ENCODE measurements around the gene KLHL35. TPM values are rescaled to one million over a fixed set of nuclear protein-coding genes. Genes with fewer than 3 reads are reported as not detected.

KLHL35 gene
- total and polyA plus RNA-seq, 4 donors = 0.62 to 2.4 (median 1.7) TPM

DNA sequence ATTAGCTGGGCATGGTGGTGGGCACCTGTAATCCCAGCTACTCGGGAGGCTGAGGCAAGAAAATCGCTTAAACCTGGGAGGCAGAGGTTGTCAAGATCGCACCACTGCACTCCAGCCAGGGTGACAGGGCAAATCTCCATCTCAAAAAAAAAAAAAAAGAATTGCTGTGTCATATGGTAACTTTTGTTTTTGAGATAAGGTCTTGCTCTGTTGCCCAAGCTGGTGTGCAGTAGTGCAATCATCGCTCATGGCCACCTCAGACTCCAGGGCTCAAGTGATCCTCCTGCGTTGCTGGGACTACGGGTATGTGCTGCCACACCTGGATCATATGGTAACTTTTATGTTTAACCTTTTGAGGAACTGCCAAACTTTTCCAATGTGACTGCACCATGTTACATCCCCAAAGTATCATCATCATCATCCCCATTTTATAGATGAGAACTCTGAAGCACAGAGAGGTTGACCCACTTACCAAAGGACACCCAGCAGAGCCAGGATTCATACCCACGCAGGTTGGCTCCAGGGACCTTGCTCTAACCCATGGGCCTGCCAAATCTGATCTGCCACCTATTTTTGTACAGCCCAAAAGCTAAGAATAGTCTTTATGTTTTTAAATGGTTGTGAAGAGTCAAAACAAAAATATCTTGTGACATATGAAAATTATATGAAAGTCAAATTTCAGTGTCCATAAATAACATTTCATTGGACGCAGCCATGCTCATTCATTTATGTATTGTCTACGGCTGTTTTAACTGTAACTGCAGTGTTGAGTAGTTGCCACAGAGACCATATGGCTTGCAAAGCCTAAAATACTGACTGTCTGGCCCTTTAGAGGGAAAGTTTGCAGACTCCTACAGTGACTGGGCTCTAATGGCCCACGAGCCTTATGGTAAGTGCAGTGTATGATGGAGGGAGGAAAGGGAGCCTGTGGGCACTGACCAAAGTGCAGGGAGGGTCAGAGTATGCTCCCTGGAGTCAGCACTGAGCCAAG, 47.5 kb upstream of the KLHL35 start:
- WGBS, 2 donors = 90 to 91% methylated on average over 10 of the region's 10 CpGs
- TF ChIP-seq, protein P1, sequence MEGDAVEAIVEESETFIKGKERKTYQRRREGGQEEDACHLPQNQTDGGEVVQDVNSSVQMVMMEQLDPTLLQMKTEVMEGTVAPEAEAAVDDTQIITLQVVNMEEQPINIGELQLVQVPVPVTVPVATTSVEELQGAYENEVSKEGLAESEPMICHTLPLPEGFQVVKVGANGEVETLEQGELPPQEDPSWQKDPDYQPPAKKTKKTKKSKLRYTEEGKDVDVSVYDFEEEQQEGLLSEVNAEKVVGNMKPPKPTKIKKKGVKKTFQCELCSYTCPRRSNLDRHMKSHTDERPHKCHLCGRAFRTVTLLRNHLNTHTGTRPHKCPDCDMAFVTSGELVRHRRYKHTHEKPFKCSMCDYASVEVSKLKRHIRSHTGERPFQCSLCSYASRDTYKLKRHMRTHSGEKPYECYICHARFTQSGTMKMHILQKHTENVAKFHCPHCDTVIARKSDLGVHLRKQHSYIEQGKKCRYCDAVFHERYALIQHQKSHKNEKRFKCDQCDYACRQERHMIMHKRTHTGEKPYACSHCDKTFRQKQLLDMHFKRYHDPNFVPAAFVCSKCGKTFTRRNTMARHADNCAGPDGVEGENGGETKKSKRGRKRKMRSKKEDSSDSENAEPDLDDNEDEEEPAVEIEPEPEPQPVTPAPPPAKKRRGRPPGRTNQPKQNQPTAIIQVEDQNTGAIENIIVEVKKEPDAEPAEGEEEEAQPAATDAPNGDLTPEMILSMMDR (IDR thresholded peaks at IDR 0.05; ENCODE audit: control extremely low read depth, extremely low read depth) = no peak
- no peak for ATAC-seq (ENCODE audit: insufficient read depth, low FRiP score)
- Histone ChIP-seq H3K9ac (ENCODE audit: insufficient read depth in 1 of 2, low read length in 2 of 2) (no peak overlapping the region), H3K9me3 (ENCODE audit: control insufficient read depth in 4 of 4, insufficient read depth in 3 of 4, low read length in 3 of 4) (no peaks in the 10 kb centered on the region), H3K4me3 (no peak overlapping the region), H3K27ac (ENCODE audit: low read depth in 1 of 2, low read length in 1 of 2) (no peak overlapping the region), H3K27me3 (ENCODE audit: control insufficient read depth in 3 of 3, insufficient read depth in 3 of 3, low read length in 2 of 3) (no peaks in the 10 kb centered on the region), H3K36me3 (ENCODE audit: control insufficient read depth in 4 of 4, insufficient read depth in 4 of 4, low read length in 4 of 4) (no peaks in the 10 kb centered on the region), H3K4me1 (ENCODE audit: control insufficient read depth in 5 of 5, insufficient read depth in 5 of 5, low read length in 5 of 5) (peaks cover 0 to 17% (median 0%) of the 10 kb centered on the region in 5 donors)
- DNase-seq = no peak

DNA sequence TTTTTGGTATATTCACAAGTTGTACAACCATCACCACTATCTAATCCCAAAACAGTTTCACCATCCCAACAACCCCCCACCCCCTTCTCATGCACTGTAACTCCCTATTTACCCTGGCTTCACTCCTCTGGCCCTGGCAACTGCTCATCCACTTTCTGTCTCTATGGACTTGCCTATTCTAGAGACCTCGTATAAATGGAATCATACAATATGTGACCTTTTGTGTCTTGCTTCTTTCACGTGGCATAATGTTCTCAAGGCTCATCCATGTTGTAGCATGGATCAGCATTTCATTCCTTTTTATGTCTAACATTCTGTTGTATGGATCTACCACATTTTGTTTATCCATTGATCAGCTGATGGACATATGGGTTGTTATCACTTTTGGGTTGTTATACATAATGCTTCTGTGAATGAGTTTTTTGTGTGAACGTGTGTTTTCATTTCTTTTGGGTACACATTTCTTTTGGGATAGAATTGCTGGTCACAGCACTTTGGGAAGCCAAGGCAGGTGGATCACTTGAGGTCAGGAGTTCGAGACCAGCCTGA, 46.7 kb upstream of the KLHL35 start:
- no peak overlapping the region for H3K9ac ChIP-seq (ENCODE audit: insufficient read depth in 1 of 2, low read length in 2 of 2)
- H3K9me3 ChIP-seq (ENCODE audit: control insufficient read depth in 4 of 4, insufficient read depth in 3 of 4, low read length in 3 of 4) = no peaks in the 10 kb centered on the region
- H3K36me3 ChIP-seq (ENCODE audit: control insufficient read depth in 4 of 4, insufficient read depth in 4 of 4, low read length in 4 of 4) = no peaks in the 10 kb centered on the region
- TF ChIP-seq, protein P1 (IDR thresholded peaks at IDR 0.05; ENCODE audit: control extremely low read depth, extremely low read depth) = no peak
- H3K4me1 ChIP-seq (ENCODE audit: control insufficient read depth in 5 of 5, insufficient read depth in 5 of 5, low read length in 5 of 5) = peaks cover 0 to 21% (median 0%) of the 10 kb centered on the region in 5 donors
- DNase-seq (no peak), ATAC-seq (ENCODE audit: insufficient read depth, low FRiP score) (no peak)
- H3K27me3 ChIP-seq (ENCODE audit: control insufficient read depth in 3 of 3, insufficient read depth in 3 of 3, low read length in 2 of 3) = no peaks in the 10 kb centered on the region
- WGBS, 2 donors = 87 to 89% methylated on average over 4 of the region's 4 CpGs
- no peak overlapping the region for H3K27ac ChIP-seq (ENCODE audit: low read depth in 1 of 2, low read length in 1 of 2)
- H3K4me3 ChIP-seq = no peak overlapping the region

DNA sequence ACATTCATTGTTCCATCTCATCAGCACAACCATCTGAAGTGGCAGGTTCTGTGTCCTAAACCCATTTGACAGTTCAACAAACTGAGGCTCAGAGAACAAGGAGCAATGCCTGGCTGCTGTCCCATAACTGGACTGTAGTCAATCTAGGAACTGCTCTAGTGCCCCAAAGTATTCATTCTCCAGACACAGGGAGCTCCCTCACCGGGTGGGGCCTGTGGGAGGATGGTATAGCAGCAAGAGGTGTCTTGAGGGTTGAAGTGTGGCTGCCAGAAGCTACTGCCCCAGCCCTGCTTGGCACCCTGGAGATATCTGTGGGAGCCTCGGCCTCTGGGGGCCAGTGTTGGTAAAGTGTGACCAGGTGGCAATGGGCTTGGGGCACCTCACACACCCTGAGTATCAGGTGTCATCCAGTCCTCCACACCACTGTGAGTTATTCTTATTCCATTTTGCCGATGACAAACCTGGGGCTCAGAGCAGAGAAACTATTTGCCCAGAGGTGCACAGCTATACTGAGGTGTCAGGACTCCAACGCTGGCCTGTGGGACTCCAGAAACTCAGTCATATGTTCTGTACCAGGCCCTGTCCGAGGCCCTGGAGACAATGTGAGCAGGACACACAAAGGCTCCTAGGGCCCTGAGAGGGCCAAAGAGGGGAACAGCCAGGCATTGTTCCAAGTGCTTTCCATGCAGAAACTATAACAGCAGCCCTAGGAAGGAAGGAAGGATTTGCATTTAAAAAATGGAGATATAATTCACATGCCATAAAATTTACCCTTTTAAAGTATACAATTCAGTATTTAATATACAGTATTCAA, 46.0 kb upstream of the KLHL35 start:
- DNase-seq = peak in 2 of 3 donors; percentile 30 to 62
- H3K27ac ChIP-seq (ENCODE audit: low read depth in 1 of 2, low read length in 1 of 2) = no peak overlapping the region
- no peaks in the 10 kb centered on the region for H3K36me3 ChIP-seq (ENCODE audit: control insufficient read depth in 4 of 4, insufficient read depth in 4 of 4, low read length in 4 of 4)
- TF ChIP-seq, protein P1 (IDR thresholded peaks at IDR 0.05; ENCODE audit: control extremely low read depth, extremely low read depth) = no peak
- H3K27me3 ChIP-seq (ENCODE audit: control insufficient read depth in 3 of 3, insufficient read depth in 3 of 3, low read length in 2 of 3) = no peaks in the 10 kb centered on the region
- H3K4me3 ChIP-seq = no peak overlapping the region
- peaks cover 0 to 24% (median 0%) of the 10 kb centered on the region in 5 donors for H3K4me1 ChIP-seq (ENCODE audit: control insufficient read depth in 5 of 5, insufficient read depth in 5 of 5, low read length in 5 of 5)
- no peak for ATAC-seq (ENCODE audit: insufficient read depth, low FRiP score)
- H3K9ac ChIP-seq (ENCODE audit: insufficient read depth in 1 of 2, low read length in 2 of 2) = no peak overlapping the region
- no peaks in the 10 kb centered on the region for H3K9me3 ChIP-seq (ENCODE audit: control insufficient read depth in 4 of 4, insufficient read depth in 3 of 4, low read length in 3 of 4)
- WGBS, 2 donors = 79 to 89% methylated on average over 5 of the region's 5 CpGs
